Uterus (tissue), 4 donors: ENCODE measurements around the gene ZNF750. TPM values are rescaled to one million over a fixed set of nuclear protein-coding genes. Genes with fewer than 3 reads are reported as not detected.

Experiments
- DNase-seq, 2 donors: peaks; one replicate each; pipeline ENCODE4 v3.0.0-alpha.2; 2019 to 2020
- H3K27ac ChIP-seq, 2 donors: fragments of 200-600 bp; sonication (generic); 1 replicate in 1 of 2; 2 replicates in 1 of 2; pipeline ENCODE4 v1.5.1; 2016 to 2018
- H3K27me3 ChIP-seq, 2 donors: fragments of 200-600 bp; sonication (generic); one replicate each; pipeline ENCODE4 v1.5.1; 2018 to 2019; ENCODE audit warnings: control low read depth in 1 of 2
- H3K36me3 ChIP-seq, 2 donors: fragments of 200-600 bp; sonication (generic); one replicate each; pipeline ENCODE4 v1.5.1; 2019; ENCODE audit warnings: control low read depth in 1 of 2
- H3K4me1 ChIP-seq, 2 donors: fragments of 200-600 bp; sonication (generic); one replicate each; pipeline ENCODE4 v1.5.1; 2018 to 2019; ENCODE audit warnings: control low read depth in 1 of 2
- H3K4me3 ChIP-seq, 2 donors: fragments of 200-600 bp; sonication (generic); 1 replicate in 1 of 2; 2 replicates in 1 of 2; pipeline ENCODE4 v1.5.1; 2018 to 2019; ENCODE audit warnings: mild to moderate bottlenecking in 1 of 2
- H3K9me3 ChIP-seq, 2 donors: fragments of 200-600 bp; sonication (generic); one replicate each; pipeline ENCODE4 v1.5.1; 2019; ENCODE audit warnings: control low read depth in 1 of 2
- CTCF ChIP-seq, 4 experiments: fragments of 200-600 bp in 2 of 4; fragments of 450-650 bp in 2 of 4; sonication (generic) in 2 of 4; IDR thresholded peaks; one replicate each; pipeline ENCODE4 v1.5.1; 2016 to 2019; ENCODE audit warnings: antibody characterized with exemption in 4 of 4, mild to moderate bottlenecking in 2 of 4, moderate library complexity in 1 of 4
- POLR2A ChIP-seq, 2 donors: fragments of 450-650 bp; IDR thresholded peaks; one replicate each; pipeline ENCODE4 v1.6.1; 2016; ENCODE audit warnings: antibody characterized with exemption in 2 of 2, mild to moderate bottlenecking in 1 of 2, moderate library complexity in 1 of 2
- intact Hi-C: fragments of 100-400 bp; cut with DNase I; formaldehyde crosslinking; loops from one replicate; pipeline ENCODE4 v1.15.1; 2023; ENCODE audit warnings: low total_unique reads
- total RNA-seq, 4 donors: library from RNA; depleted of rRNA in 3 of 4; stranded (reverse); fragments of >200 nt in 3 of 4; gene quantifications; one replicate each; pipeline versions ENCODE4 v1.1.0 to v1.2.4, GENCODE V29; 2014 to 2023
- donor health status: DM: yes; HTN: yes; CAD: no.

The ZNF750 gene
- total RNA-seq, 4 donors from 2014 or later, result under 0.01 to 0.07 TPM; not detected in 2

GRCh38 chr17:82795615-82796014 lies 44.2 kb downstream of the ZNF750 start:
- Histone ChIP-seq H3K27me3 (no peaks in the 10 kb centered on the region), H3K4me3 (no peak overlapping the region), H3K9me3 (no peaks in the 10 kb centered on the region), H3K4me1 (peaks cover 5 to 17% of the 10 kb centered on the region in 2 donors), H3K27ac (peak overlapping the region in 1 of 2 donors; percentile 63), H3K36me3 (no peaks in the 10 kb centered on the region)
- TF ChIP-seq POLR2A (IDR thresholded peaks at IDR 0.05) (no peak), CTCF (IDR thresholded peaks at IDR 0.05) (no peak)
- intact Hi-C loops, result no loop called here
- no peak for DNase-seq

GRCh38 chr17:82794781-82795482 lies 44.9 kb downstream of the ZNF750 start:
- DNase-seq, result no peak
- peak overlapping the region; percentile 63 to 74 for H3K27ac ChIP-seq

GRCh38 chr17:82793974-82794630 lies 45.7 kb downstream of the ZNF750 start:
- no peak overlapping the region for H3K4me3 ChIP-seq
- TF ChIP-seq POLR2A (IDR thresholded peaks at IDR 0.05) (no peak), CTCF (IDR thresholded peaks at IDR 0.05) (no peak)
- peaks cover 5 to 17% of the 10 kb centered on the region in 2 donors for H3K4me1 ChIP-seq
- H3K9me3 ChIP-seq, result no peaks in the 10 kb centered on the region
- H3K27me3 ChIP-seq, result no peaks in the 10 kb centered on the region
- peak overlapping the region; percentile 63 to 74 for H3K27ac ChIP-seq
- peak; percentile 52 to 61 for DNase-seq
- intact Hi-C loops, result no loop called here
- H3K36me3 ChIP-seq, result no peaks in the 10 kb centered on the region

More at GRCh38 chr17:82794781-82795482, 44.9 kb downstream of the ZNF750 start:
- Histone ChIP-seq H3K4me1 (peaks cover 5 to 17% of the 10 kb centered on the region in 2 donors), H3K36me3 (no peaks in the 10 kb centered on the region), H3K9me3 (no peaks in the 10 kb centered on the region), H3K4me3 (no peak overlapping the region), H3K27me3 (no peaks in the 10 kb centered on the region)
- TF ChIP-seq POLR2A (IDR thresholded peaks at IDR 0.05), result no peak
- TF ChIP-seq CTCF (IDR thresholded peaks at IDR 0.05), result no peak
- intact Hi-C loops, result no loop called here

GRCh38 chr17:82791532-82791931 lies 48.3 kb downstream of the ZNF750 start:
- no peak for TF ChIP-seq CTCF (IDR thresholded peaks at IDR 0.05)
- TF ChIP-seq POLR2A (IDR thresholded peaks at IDR 0.05), result no peak
- H3K4me3 ChIP-seq, result no peak overlapping the region
- DNase-seq, result peak in 1 of 2 donors; percentile 43
- intact Hi-C loops, result no loop called here
- H3K9me3 ChIP-seq, result no peaks in the 10 kb centered on the region
- H3K27ac ChIP-seq, result peak overlapping the region; percentile 34 to 38
- no peaks in the 10 kb centered on the region for H3K36me3 ChIP-seq
- peaks cover 5 to 17% of the 10 kb centered on the region in 2 donors for H3K4me1 ChIP-seq
- no peaks in the 10 kb centered on the region for H3K27me3 ChIP-seq

- Histone ChIP-seq H3K27ac (no peak overlapping the region), H3K4me1 (peaks cover 5 to 17% of the 10 kb centered on the region in 2 donors), H3K9me3 (no peaks in the 10 kb centered on the region), H3K27me3 (no peaks in the 10 kb centered on the region), H3K36me3 (no peaks in the 10 kb centered on the region), H3K4me3 (no peak overlapping the region)
- intact Hi-C loops, result no loop called here
- TF ChIP-seq CTCF (IDR thresholded peaks at IDR 0.05) (no peak), POLR2A (IDR thresholded peaks at IDR 0.05) (no peak)
- no peak for DNase-seq
Observed at GRCh38 chr17:82790391-82790790, 49.4 kb downstream of the ZNF750 start.
